Measurements from ENCODE around the gene SPATA1. TPM values are rescaled to one million over a fixed set of nuclear protein-coding genes. Genes with fewer than 3 reads are reported as not detected.

Gene SPATA1
- total and polyA plus RNA-seq, 9 of the 15 experiments (the other 6 are each of a cell fraction or from before 2014, with no cell fraction given): 0.79 to 2.9 (median 1.5) TPM

DNA sequence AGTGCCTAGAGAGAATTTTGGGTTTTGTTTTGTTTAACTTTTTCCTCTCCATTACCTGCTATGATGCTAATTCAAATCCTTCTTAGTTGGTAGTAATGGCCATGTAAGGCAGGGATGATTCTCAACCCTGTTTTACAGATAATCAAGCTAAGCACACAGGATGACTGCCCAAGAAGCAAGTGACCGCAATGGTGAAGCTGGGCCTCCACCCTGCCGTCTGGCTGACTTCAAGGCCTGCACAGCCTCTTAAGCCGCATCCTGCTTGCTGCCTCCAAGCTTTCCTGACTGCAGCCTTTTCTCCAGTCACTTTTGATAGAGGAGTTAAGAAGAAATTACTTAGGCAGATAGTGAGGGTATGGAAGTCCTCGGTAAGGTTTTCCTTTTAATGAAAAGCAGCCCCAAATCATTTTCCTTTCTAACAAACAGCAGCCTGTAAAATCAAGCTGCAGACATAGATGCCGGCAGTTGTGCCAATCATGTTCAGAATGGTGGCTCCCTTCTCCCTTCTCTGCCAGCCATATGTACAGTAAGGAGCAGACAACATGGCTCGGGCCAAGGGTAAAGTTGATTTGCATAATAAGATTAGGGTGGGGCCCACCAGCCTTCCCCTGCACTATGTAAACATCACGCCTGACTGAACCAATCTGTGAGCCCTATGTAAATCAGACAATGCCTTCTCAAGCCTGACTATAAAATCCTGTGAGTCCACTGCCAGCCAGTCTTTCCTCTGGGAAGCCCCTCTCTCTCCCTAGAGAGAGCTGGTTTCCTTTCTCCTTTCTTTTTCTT is 76.8 kb downstream of the SPATA1 start (continued):
- no peak for TF ChIP-seq HMGXB4 (CRISPR knock-in tag; IDR thresholded peaks at IDR 0.05)
- no peak for TF ChIP-seq HOXB6 (CRISPR knock-in tag; IDR thresholded peaks at IDR 0.05; ENCODE audit: borderline replicate concordance)
- TF ChIP-seq ZEB2 (IDR thresholded peaks at IDR 0.05): no peak
- no peak for TF ChIP-seq BHLHE40 (IDR thresholded peaks at IDR 0.05; ENCODE audit: low read length)
- TF ChIP-seq NUFIP1 (IDR thresholded peaks at IDR 0.05; ENCODE audit: partially characterized antibody): no peak
- TF ChIP-seq BACH1 (tag; IDR thresholded peaks at IDR 0.05): no peak
- no peak for TF ChIP-seq THRA (IDR thresholded peaks at IDR 0.05)
- TF ChIP-seq U2AF2 (optimal IDR thresholded peaks at IDR 0.05; ENCODE audit: low read depth, low read length): no peak
- no peak for TF ChIP-seq ETV1 (tag; conservative IDR thresholded peaks at IDR 0.05; ENCODE audit: low read depth)
- TF ChIP-seq SOX6 (IDR thresholded peaks at IDR 0.05): no peak
- no peak for TF ChIP-seq TCF3 (CRISPR knock-in tag; IDR thresholded peaks at IDR 0.05)
- no peak for TF ChIP-seq RAD21 (CRISPR knock-in tag; conservative IDR thresholded peaks at IDR 0.05 in 1 of 2, IDR thresholded peaks at IDR 0.05 in 1 of 2)
- no peak for TF ChIP-seq RBM14 (IDR thresholded peaks at IDR 0.05; ENCODE audit: borderline replicate concordance, insufficient read depth, low read depth, low read length)
- no peak for TF ChIP-seq PRPF4 (IDR thresholded peaks at IDR 0.05; ENCODE audit: insufficient read depth, low read depth, low read length, poor library complexity, severe bottlenecking)
- no peak for TF ChIP-seq KDM1A (IDR thresholded peaks at IDR 0.05)
- TF ChIP-seq ZNF407 (IDR thresholded peaks at IDR 0.05; ENCODE audit: low read depth): no peak
